ENCODE data around the gene PPP1R18. TPM values are rescaled to one million over a fixed set of nuclear protein-coding genes. Genes with fewer than 3 reads are reported as not detected.
A peak's percentile ranks its signal among the peaks of the same experiment; 100 is the strongest.
"Not testable (repeated sequence)": the region's sequence is repeated elsewhere in the genome, so short reads cannot be mapped to it uniquely, and the experiment has no call there.

The PPP1R18 gene
- total RNA-seq, 1 donor from 2014 or later: 42.5 TPM

DNA sequence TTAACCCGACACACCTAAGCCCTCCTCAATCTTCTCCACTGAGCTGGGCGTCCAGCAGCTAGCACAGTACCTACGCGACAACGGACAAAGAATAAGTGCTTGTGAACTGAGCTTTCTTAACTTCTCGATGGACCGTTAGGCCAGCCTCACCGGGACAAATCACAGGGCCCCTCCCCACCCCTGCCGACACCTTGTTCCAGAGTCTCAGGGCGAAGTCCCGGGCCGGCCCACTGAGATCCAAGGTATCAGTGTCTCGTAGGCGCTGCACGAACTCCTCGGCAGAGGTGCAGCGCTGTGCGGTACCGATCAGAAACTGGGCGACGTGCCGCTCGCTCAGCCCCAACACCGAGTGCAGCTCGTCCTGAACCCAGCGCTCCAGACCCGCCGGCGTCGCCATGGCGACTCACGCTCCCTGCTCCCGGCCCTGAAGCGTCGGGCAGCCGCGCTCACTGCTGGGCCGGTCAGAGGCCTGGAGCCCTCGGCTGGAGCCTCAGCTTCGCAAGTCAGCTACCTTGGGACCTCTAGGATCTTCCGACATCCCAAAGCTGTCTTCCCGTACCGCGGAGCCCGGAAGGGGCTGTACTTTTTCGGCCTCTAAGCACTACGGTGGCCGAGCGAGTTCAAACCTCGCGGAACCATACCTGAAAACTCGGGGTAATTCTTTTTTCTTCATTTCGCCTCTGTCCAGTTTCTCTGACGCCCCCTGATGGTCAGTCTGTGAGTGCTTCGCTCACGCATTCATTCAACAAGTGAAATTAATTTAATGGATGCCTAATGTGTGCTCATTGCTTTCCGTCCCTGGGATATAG, 13.8 kb downstream of the PPP1R18 start, which contains the start of gene DHX16:
TSS of gene DHX16 (minus strand) at position 562 of the 809 bp plus-strand sequence. CDS start at position 397, 165 bp downstream.
- Histone ChIP-seq H3K9me3 (no peaks in the 10 kb centered on the region), H3K36me3 (peaks cover 0 to 50% of the 10 kb centered on the region in 2 donors), H3K4me3 (peak within 1 kb of the TSS; percentile 77 to 80), H3K27me3 (no peaks in the 10 kb centered on the region), H3K4me1 (peaks cover 20% of the 10 kb centered on the region), H3K27ac (peak within 1 kb of the TSS; percentile 75)
- intact Hi-C loops (cut with DNase I): no loop called here
- DNase-seq (ENCODE audit: extremely low spot score in 2 of 2): peak in 1 of 2 donors; percentile 95
- TF ChIP-seq, protein P1, sequence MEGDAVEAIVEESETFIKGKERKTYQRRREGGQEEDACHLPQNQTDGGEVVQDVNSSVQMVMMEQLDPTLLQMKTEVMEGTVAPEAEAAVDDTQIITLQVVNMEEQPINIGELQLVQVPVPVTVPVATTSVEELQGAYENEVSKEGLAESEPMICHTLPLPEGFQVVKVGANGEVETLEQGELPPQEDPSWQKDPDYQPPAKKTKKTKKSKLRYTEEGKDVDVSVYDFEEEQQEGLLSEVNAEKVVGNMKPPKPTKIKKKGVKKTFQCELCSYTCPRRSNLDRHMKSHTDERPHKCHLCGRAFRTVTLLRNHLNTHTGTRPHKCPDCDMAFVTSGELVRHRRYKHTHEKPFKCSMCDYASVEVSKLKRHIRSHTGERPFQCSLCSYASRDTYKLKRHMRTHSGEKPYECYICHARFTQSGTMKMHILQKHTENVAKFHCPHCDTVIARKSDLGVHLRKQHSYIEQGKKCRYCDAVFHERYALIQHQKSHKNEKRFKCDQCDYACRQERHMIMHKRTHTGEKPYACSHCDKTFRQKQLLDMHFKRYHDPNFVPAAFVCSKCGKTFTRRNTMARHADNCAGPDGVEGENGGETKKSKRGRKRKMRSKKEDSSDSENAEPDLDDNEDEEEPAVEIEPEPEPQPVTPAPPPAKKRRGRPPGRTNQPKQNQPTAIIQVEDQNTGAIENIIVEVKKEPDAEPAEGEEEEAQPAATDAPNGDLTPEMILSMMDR (IDR thresholded peaks at IDR 0.05): peak; percentile 78 to 86 (median 84)
- TF ChIP-seq POLR2AphosphoS5 (IDR thresholded peaks at IDR 0.05; ENCODE audit: insufficient read depth in 1 of 2, low read depth in 1 of 2) (peak; percentile 87 to 100), POLR2A (IDR thresholded peaks at IDR 0.05) (no peak)

- H3K9me3 ChIP-seq: no peaks in the 10 kb centered on the region
- no peak overlapping the region for H3K27ac ChIP-seq
- DNase-seq (ENCODE audit: extremely low spot score in 2 of 2): no peak
- H3K27me3 ChIP-seq: no peaks in the 10 kb centered on the region
- H3K4me1 ChIP-seq: peaks cover 20% of the 10 kb centered on the region
- no peak for TF ChIP-seq POLR2AphosphoS5 (IDR thresholded peaks at IDR 0.05; ENCODE audit: insufficient read depth in 1 of 2, low read depth in 1 of 2)
- TF ChIP-seq, protein P1 (IDR thresholded peaks at IDR 0.05): no peak
- no peak for TF ChIP-seq POLR2A (IDR thresholded peaks at IDR 0.05)
- H3K4me3 ChIP-seq: no peak overlapping the region
- intact Hi-C loops (cut with DNase I): no loop called here
- H3K36me3 ChIP-seq: peaks cover 0 to 41% of the 10 kb centered on the region in 2 donors
These were observed 15.5 kb downstream of the PPP1R18 start for GRCh38 chr6:30670760-30671527.

DNA sequence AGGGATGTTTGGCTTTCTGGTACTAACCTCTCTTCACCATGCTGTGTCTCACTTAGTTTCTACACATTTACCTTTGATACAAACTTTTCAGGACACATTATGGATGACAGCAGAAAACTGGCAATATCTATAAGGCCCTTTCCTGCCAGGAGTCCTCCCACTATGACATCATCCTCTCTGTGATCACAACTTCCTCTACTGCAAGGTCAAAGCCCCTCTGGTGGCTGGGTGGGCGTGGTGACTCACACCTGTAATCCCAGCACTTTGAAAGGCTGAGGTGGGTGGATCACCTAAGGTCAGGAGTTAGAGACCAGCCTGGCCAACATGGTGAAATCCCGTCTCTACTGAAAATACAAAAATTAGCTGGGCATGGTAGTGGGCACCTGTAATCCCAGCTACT, 20.1 kb downstream of the PPP1R18 start:
- DNase-seq (ENCODE audit: extremely low spot score in 2 of 2); H3K27me3 ChIP-seq; H3K4me3 ChIP-seq; intact Hi-C loops (cut with DNase I); H3K27ac ChIP-seq; H3K9me3 ChIP-seq; H3K4me1 ChIP-seq: not testable (repeated sequence)
- peaks cover 0 to 85% of the 10 kb centered on the region in 2 donors for H3K36me3 ChIP-seq

GRCh38 chr6:30664994-30665767, 21.3 kb downstream of the PPP1R18 start:
- Histone ChIP-seq H3K27ac (no peak overlapping the region), H3K4me3 (no peak overlapping the region), H3K36me3 (peaks cover 0 to 78% of the 10 kb centered on the region in 2 donors), H3K4me1 (no peaks in the 10 kb centered on the region), H3K27me3 (no peaks in the 10 kb centered on the region), H3K9me3 (no peaks in the 10 kb centered on the region)
- TF ChIP-seq, protein P1 (IDR thresholded peaks at IDR 0.05): no peak
- no peak for TF ChIP-seq POLR2A (IDR thresholded peaks at IDR 0.05)
- TF ChIP-seq POLR2AphosphoS5 (IDR thresholded peaks at IDR 0.05; ENCODE audit: insufficient read depth in 1 of 2, low read depth in 1 of 2): no peak
- DNase-seq (ENCODE audit: extremely low spot score in 2 of 2): no peak
- intact Hi-C loops (cut with DNase I): no loop called here

DNA sequence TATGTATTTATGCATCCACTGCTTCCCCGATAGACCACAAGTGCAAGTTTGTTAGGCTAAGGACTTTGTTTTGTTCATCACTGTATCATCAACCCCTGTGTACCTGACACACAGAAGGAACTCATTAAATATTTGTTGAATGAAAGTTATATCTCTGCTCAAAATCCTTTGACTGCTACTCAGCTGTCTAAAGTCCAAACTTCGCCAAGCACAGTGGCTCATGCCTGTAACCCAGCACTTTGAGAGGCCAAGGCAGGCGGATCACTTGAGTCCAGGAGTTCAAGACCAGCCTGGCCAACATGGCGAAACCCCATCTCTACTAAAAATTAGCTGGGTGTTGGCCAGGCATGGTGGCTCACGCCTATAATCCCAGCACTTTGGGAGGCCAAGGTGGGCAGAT, 28.5 kb downstream of the PPP1R18 start:
- intact Hi-C loops (cut with DNase I); H3K4me1 ChIP-seq; H3K27ac ChIP-seq; H3K9me3 ChIP-seq; H3K4me3 ChIP-seq; DNase-seq (ENCODE audit: extremely low spot score in 2 of 2); H3K27me3 ChIP-seq: not testable (repeated sequence)
- peaks cover 0 to 88% of the 10 kb centered on the region in 2 donors for H3K36me3 ChIP-seq

Data from vagina (tissue), 2 donors.